ENCODE measurements around the gene PFKFB3. TPM values are rescaled to one million over a fixed set of nuclear protein-coding genes. Genes with fewer than 3 reads are reported as not detected.

PFKFB3 gene
- total RNA-seq, 2 experiments from 2014 or later, result 77.1 to 82.2 TPM

DNA sequence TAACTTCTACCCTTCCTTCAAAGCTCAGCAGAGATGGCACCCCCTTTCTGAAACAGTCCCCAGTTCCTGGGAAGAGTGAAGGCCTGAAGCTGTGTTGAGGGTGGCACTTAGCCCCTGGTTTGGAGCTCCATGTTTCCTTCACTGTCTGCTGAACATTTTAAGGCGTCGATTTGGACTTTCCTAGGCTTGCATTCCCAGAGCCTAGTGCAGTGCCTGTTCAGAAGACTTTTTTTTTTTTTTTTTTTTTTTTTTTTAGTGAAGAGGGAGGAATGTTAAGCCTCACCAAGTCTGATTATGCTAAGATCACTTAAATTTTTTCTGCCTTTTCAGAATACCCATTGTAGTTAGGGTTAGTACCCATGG lies 97.0 kb downstream of the PFKFB3 start:
- peak overlapping the region; percentile 11 for H3K4me3 Mint-ChIP-seq
- peak overlapping the region; percentile 82 for H3K27ac Mint-ChIP-seq
- H3K4me1 Mint-ChIP-seq, result peaks cover 55% of the 10 kb centered on the region
- H3K36me3 Mint-ChIP-seq (ENCODE audit: low read depth), result peaks cover 13% of the 10 kb centered on the region
- ChIA-PET CTCF (interaction anchor here (0.7 to 3.3 kb wide), 7 partner anchors 13 to 134 kb away, joined by 3 to 8 read pairs (median 4); partner anchors contain the start of gene PFKFB3), POLR2A (no interaction called here)
- DNase-seq, result no peak
- no peaks in the 10 kb centered on the region for H3K27me3 Mint-ChIP-seq
- peaks cover 7% of the 10 kb centered on the region for H3K9me3 Mint-ChIP-seq

DNA sequence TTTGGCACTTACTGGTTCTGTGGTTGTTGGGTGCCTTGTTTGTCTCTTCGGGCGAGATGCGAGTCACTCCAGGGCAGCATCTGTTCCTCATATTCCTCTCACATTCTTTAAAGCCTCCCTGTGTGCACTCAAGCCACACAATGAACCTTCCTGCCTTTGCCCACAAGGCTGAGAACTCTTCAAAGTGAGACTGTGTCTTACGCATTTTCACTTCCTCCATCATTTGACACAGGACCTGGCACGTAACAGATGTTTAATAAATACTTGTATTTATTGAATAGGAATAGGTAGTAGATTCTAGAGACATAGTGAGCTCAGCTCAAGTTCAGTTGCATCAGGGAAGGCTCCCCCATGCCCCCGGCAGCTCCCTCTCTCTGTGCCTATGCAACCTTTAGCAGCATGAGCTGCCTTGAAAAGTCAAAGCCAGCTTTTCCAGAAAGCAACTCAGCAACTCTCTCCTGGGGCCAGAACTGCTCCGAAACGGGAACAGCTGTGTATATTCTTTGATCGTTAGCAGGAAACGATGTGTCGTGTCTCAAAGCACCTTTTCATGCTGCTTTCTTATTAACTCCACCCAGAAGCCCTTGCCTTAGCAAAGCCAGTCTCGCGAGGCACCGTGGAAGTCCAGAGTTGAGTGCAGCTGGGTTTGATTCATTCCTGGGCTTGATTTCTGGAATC lies 97.5 kb downstream of the PFKFB3 start:
- Mint-ChIP-seq H3K36me3 (ENCODE audit: low read depth) (peaks cover 10% of the 10 kb centered on the region), H3K27me3 (no peaks in the 10 kb centered on the region), H3K4me1 (peaks cover 52% of the 10 kb centered on the region), H3K27ac (peak overlapping the region; percentile 82), H3K9me3 (peaks cover 4% of the 10 kb centered on the region), H3K4me3 (peak overlapping the region; percentile 11)
- DNase-seq, result peak; percentile 41
- POLR2A ChIA-PET, result no interaction called here
- CTCF ChIA-PET, result interaction anchor here (0.5 to 3.3 kb wide), 11 partner anchors 9 to 419 kb away, joined by 3 to 8 read pairs (median 3); partner anchors contain the start of gene PFKFB3

DNA sequence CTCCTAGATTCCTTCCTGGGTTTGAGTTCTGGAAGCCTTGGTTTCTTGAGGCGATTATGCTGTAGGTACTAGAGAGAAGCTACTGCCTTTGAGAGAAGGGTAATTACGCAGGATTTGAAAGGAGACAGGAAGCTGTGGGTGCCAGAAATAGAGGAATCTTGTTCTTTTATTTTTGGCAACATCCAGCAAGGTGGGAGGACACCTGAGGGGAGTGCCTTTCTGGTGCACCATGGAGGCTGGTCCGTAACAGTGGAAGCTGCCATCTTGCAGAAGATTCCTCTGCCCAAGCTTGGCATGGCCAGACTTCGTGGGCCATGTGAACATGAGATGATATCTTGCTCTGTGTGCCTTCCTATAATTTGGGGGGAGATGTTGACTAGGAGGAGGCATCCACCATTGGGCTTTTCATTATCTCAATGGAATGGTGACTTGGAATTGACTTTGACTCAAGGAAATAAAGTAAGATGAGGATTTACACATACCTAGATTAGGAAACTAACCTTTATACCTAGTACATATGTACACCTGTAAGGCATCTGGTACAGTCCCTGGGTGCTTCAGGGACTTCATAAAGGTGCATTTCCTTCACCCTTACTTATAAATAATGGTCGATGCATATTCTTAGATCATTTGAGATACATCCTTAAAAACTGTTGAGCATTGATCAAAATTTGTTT lies 98.2 kb downstream of the PFKFB3 start:
- Mint-ChIP-seq H3K9me3 (peaks cover 3% of the 10 kb centered on the region), H3K36me3 (ENCODE audit: low read depth) (peaks cover 15% of the 10 kb centered on the region), H3K4me1 (peaks cover 46% of the 10 kb centered on the region), H3K4me3 (no peak overlapping the region), H3K27ac (peak overlapping the region; percentile 82), H3K27me3 (no peaks in the 10 kb centered on the region)
- ChIA-PET CTCF (interaction anchor here (0.5 to 3.3 kb wide), 8 partner anchors 8 to 419 kb away, joined by 3 to 8 read pairs (median 4); partner anchors contain the start of gene PFKFB3), POLR2A (no interaction called here)
- no peak for DNase-seq

DNA sequence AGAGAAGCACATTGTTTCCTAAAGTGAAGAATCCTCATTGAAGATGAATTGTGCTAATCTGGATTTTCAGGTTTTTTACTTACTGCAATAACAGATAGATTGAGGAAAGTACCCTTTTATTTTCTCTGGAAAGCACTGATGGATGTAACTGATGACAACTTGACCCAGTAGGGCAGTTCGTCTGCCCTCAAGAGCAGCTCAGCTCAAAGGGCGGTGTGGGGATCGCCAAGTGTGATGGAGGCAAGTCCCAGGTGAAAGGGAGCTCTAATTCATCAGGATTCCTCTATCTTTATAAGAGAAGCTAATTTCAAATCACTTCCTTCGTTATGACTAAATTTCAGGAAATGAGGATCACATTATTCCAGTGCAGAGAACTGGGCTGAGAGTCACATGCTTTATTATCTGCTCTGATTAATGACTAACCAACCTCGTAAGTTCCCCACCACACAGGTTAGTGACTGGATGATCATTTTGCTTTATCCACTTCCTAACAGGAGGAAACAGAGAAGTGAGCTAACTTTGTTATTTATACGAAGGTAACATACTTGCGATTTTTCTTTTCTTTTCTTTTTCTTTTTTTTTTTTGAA lies 98.8 kb downstream of the PFKFB3 start:
- peaks cover 40% of the 10 kb centered on the region for H3K4me1 Mint-ChIP-seq
- POLR2A ChIA-PET, result no interaction called here
- H3K4me3 Mint-ChIP-seq, result no peak overlapping the region
- H3K27me3 Mint-ChIP-seq, result no peaks in the 10 kb centered on the region
- peaks cover 3% of the 10 kb centered on the region for H3K9me3 Mint-ChIP-seq
- H3K27ac Mint-ChIP-seq, result no peak overlapping the region
- CTCF ChIA-PET, result interaction anchor here (0.8 to 2.1 kb wide), 2 partner anchors 10 to 28 kb away, joined by 4 read pairs; no protein-coding TSS in a partner anchor
- peaks cover 17% of the 10 kb centered on the region for H3K36me3 Mint-ChIP-seq (ENCODE audit: low read depth)
- DNase-seq, result no peak

Other genes starting within 250 kb of the PFKFB3 start
- gene IL15RA, start 225.4 kb upstream of the PFKFB3 start, total RNA-seq, result 10 to 100 TPM; 16.1 to 16.5 TPM
- 100 to 1,000 TPM; 124 to 142 TPM for gene IL2RA, start 140.6 kb upstream of the PFKFB3 start, total RNA-seq
- gene RBM17, start 113.9 kb upstream of the PFKFB3 start, total RNA-seq, result 100 to 1,000 TPM; 164 to 177 TPM

Data from activated CD4-positive, alpha-beta T cell treated with anti-CD3 and anti-CD28 coated beads, Interleukin-2, amount 10 ng/mL, durations not matched to agents 7 days and 5 days (primary cell).